IMR-90 (cell line): Measurements from ENCODE around the gene FOXP1. TPM values are rescaled to one million over a fixed set of nuclear protein-coding genes. Genes with fewer than 3 reads are reported as not detected.

ENCODE experiments used
- ATAC-seq: fragments of 200-7000 bp; cut with Tn5 transposase; 2 replicates; pipeline ENCODE4 v1.9.1; 2020; ENCODE audit warnings: low read depth, mild to moderate bottlenecking, moderate library complexity
- BruUV-seq: library from RNA; stranded (reverse); fragments of 400-500 nt; replicated peaks from 2 replicates; lab custom pipeline; 2021; lab: Mats Ljungman, UMichigan
- CTCF ChIA-PET: fragments of 300-600 bp; formaldehyde crosslinking; extraction: SDS; loops from one replicate; lab custom pipeline; 2021; ENCODE audit warnings: antibody characterized with exemption; lab: Yijun Ruan, JAX
- POLR2A ChIA-PET: fragments of 300-600 bp; sonication (Branson Sonifier 250); formaldehyde crosslinking; loops from one replicate; lab custom pipeline; 2022; ENCODE audit warnings: antibody characterized with exemption; ENCODE audit not compliant: unreplicated experiment; lab: Charles Lee
- DNase-seq: peaks from one replicate; pipeline ENCODE4 v3.0.0; 2013
- H2AFZ ChIP-seq: replicated peaks from 2 replicates; pipeline ENCODE3; 2013; ENCODE audit warnings: low read length, mild to moderate bottlenecking; ENCODE audit not compliant: poor library complexity
- H2AK5ac ChIP-seq: 2 replicates; pipeline ENCODE4 v1.6.1; 2013; ENCODE audit warnings: low read depth, low read length, inconsistent platforms
- H2AK9ac ChIP-seq: replicated peaks from 2 replicates; pipeline ENCODE3; 2013; ENCODE audit warnings: mild to moderate bottlenecking, low read depth, low read length, moderate library complexity; ENCODE audit not compliant: poor library complexity
- H2BK120ac ChIP-seq: 2 replicates; pipeline ENCODE4 v1.6.1; 2013; ENCODE audit warnings: low read depth, low read length, inconsistent platforms
- H2BK15ac ChIP-seq: 3 replicates; pipeline ENCODE4 v1.6.1; 2013; ENCODE audit warnings: low read depth, low read length, inconsistent platforms
- H2BK20ac ChIP-seq: 2 replicates; pipeline ENCODE4 v1.6.1; 2013; ENCODE audit warnings: low read depth, mild to moderate bottlenecking, inconsistent platforms, low read length, moderate library complexity
- H2BK5ac ChIP-seq: 2 replicates; pipeline ENCODE4 v1.6.1; 2013; ENCODE audit warnings: mild to moderate bottlenecking, low read depth, low read length, inconsistent platforms; ENCODE audit not compliant: poor library complexity, severe bottlenecking
- H3K14ac ChIP-seq: replicated peaks from 2 replicates; pipeline ENCODE4 v1.6.1; 2013; ENCODE audit warnings: low read depth, low read length, inconsistent platforms
- H3K18ac ChIP-seq: 2 replicates; pipeline ENCODE4 v1.6.1; 2013; ENCODE audit warnings: low read depth, low read length, control low read depth
- H3K23ac ChIP-seq: 2 replicates; pipeline ENCODE4 v1.6.1; 2013; ENCODE audit warnings: low read depth, low read length, inconsistent platforms
- H3K27ac ChIP-seq: 2 replicates; pipeline ENCODE4 v1.5.1; 2013; ENCODE audit warnings: mild to moderate bottlenecking, control low read depth, low read length; ENCODE audit not compliant: insufficient read depth
- H3K27me3 ChIP-seq: 2 replicates; pipeline ENCODE4 v1.6.1; 2013; ENCODE audit warnings: low read length; ENCODE audit not compliant: control insufficient read depth, insufficient read depth
- H3K36me3 ChIP-seq: 2 replicates; pipeline ENCODE4 v1.6.1; 2013; ENCODE audit warnings: low read length, mixed read lengths; ENCODE audit not compliant: control insufficient read depth, insufficient read depth
- H3K4ac ChIP-seq: 2 replicates; pipeline ENCODE4 v1.6.1; 2013; ENCODE audit warnings: low read depth, low read length, inconsistent platforms
- H3K4me1 ChIP-seq: 2 replicates; pipeline ENCODE4 v1.6.1; 2013; ENCODE audit warnings: low read length, mixed read lengths; ENCODE audit not compliant: control insufficient read depth, insufficient read depth
- H3K4me2 ChIP-seq: 2 replicates; pipeline ENCODE4 v1.6.1; 2013; ENCODE audit warnings: low read depth, mild to moderate bottlenecking, control low read depth, low read length, moderate library complexity
- H3K4me3 ChIP-seq: 2 replicates; pipeline ENCODE4 v1.5.1; 2013; ENCODE audit warnings: low read depth, mild to moderate bottlenecking, control low read depth, low read length, moderate library complexity; ENCODE audit not compliant: insufficient read depth
- H3K56ac ChIP-seq: 2 replicates; pipeline ENCODE4 v1.6.1; 2013; ENCODE audit warnings: low read length, inconsistent platforms; ENCODE audit not compliant: insufficient read depth; ENCODE audit errors: extremely low read depth
- H3K79me1 ChIP-seq, 2 experiments: 2 replicates each; pipeline ENCODE4 v1.6.1; 2013; ENCODE audit warnings: low read length in 2 of 2, inconsistent platforms in 1 of 2, low read depth in 1 of 2
- H3K9ac ChIP-seq: 2 replicates; pipeline ENCODE4 v1.6.1; 2013; ENCODE audit warnings: low read depth, low read length, control low read depth
- H3K9me1 ChIP-seq: 2 replicates; pipeline ENCODE4 v1.6.1; 2013; ENCODE audit warnings: low read length, inconsistent platforms; ENCODE audit not compliant: insufficient read depth
- H3K9me3 ChIP-seq: 2 replicates; pipeline ENCODE4 v1.6.1; 2013; ENCODE audit warnings: low read length; ENCODE audit not compliant: control insufficient read depth, insufficient read depth
- H4K20me1 ChIP-seq: 2 replicates; pipeline ENCODE4 v1.6.1; 2013; ENCODE audit warnings: low read length, inconsistent platforms; ENCODE audit not compliant: insufficient read depth
- H4K5ac ChIP-seq: 2 replicates; pipeline ENCODE4 v1.6.1; 2013; ENCODE audit warnings: mild to moderate bottlenecking, low read depth, low read length, control low read depth
- H4K8ac ChIP-seq, 2 experiments: 2 replicates each; pipeline ENCODE4 v1.6.1; 2013; ENCODE audit warnings: low read depth in 2 of 2, low read length in 2 of 2, control low read depth in 1 of 2, inconsistent platforms in 1 of 2
- H4K91ac ChIP-seq: 2 replicates; pipeline ENCODE4 v1.6.1; 2013; ENCODE audit warnings: low read depth, low read length, inconsistent platforms; ENCODE audit not compliant: insufficient read depth
- BHLHE40 ChIP-seq: fragments of 150-350 bp; IDR thresholded peaks from 2 replicates; pipeline ENCODE4 v1.6.1; 2016; ENCODE audit warnings: mild to moderate bottlenecking, low read depth, low read length
- CHD1 ChIP-seq: IDR thresholded peaks from 2 replicates; pipeline ENCODE4 v1.6.1; 2012; ENCODE audit warnings: low read depth, low read length, improper control_type of control experiment
- FOS ChIP-seq: fragments of 150-350 bp; IDR thresholded peaks from 2 replicates; pipeline ENCODE4 v1.6.1; 2016; ENCODE audit warnings: low read depth, low read length
- MAFK ChIP-seq: IDR thresholded peaks from 2 replicates; pipeline ENCODE4 v1.6.1; 2012; ENCODE audit warnings: low read depth, low read length, improper control_type of control experiment
- MAZ ChIP-seq: IDR thresholded peaks from 2 replicates; pipeline ENCODE4 v1.6.1; 2012; ENCODE audit warnings: low read depth, mild to moderate bottlenecking, low read length, improper control_type of control experiment, moderate library complexity, borderline replicate concordance
- MXI1 ChIP-seq: IDR thresholded peaks from 2 replicates; pipeline ENCODE4 v1.6.1; 2012; ENCODE audit warnings: low read depth, mild to moderate bottlenecking, low read length, moderate library complexity, borderline replicate concordance
- NFE2L2 ChIP-seq: fragments of 150-350 bp; IDR thresholded peaks from 2 replicates; pipeline ENCODE4 v1.6.1; 2016; ENCODE audit warnings: low read depth, mild to moderate bottlenecking, low read length
- RAD21 ChIP-seq: IDR thresholded peaks from 2 replicates; pipeline ENCODE4 v1.6.1; 2012; ENCODE audit warnings: low read length, improper control_type of control experiment
- RCOR1 ChIP-seq: IDR thresholded peaks from 2 replicates; pipeline ENCODE4 v1.6.1; 2012; ENCODE audit warnings: mild to moderate bottlenecking, low read length, improper control_type of control experiment; ENCODE audit not compliant: insufficient replicate concordance
- RFX5 ChIP-seq: IDR thresholded peaks from 2 replicates; pipeline ENCODE4 v1.8.0; 2012; ENCODE audit warnings: low read depth, mild to moderate bottlenecking, low read length, moderate library complexity
- SMC3 ChIP-seq: fragments of 150-350 bp; IDR thresholded peaks from 2 replicates; pipeline ENCODE4 v1.6.1; 2016; ENCODE audit warnings: low read depth, mild to moderate bottlenecking, antibody characterized with exemption, low read length, moderate library complexity
- WGBS, 2 experiments: methylation state at CpG; one replicate each; pipeline versions ENCODE4 v1.1.5 to v1.1.7; 2013; ENCODE audit warnings: missing lambda C conversion rate in 2 of 2; ENCODE audit not compliant: insufficient read length in 1 of 2; ENCODE audit errors: extremely low coverage in 2 of 2; 5-methylcytosine and 5-hydroxymethylcytosine counted together
- dilution Hi-C: fragments of 300-500 bp; cut with HindIII; formaldehyde crosslinking; loops from one replicate; pipeline ENCODE4 v1.14.3; 2018; ENCODE audit warnings: low sequenced_read_pairs; ENCODE audit not compliant: unreplicated experiment
- in situ Hi-C: fragments of 300-500 bp; cut with MboI; formaldehyde crosslinking; loops from 3 replicates; pipeline ENCODE4 v1.14.3; 2019; ENCODE audit warnings: low sequenced_read_pairs, inconsistent platforms, mixed read lengths
- intact Hi-C: fragments of 100-400 bp; cut with micrococcal nuclease; formaldehyde crosslinking; loops from 2 replicates; pipeline ENCODE4 v1.10.0; 2022
- polyA plus RNA-seq, 3 experiments: library from polyadenylated mRNA; depleted of rRNA; stranded (reverse); fragments of >200 nt; gene quantifications; 2 replicates each; pipeline ENCODE4 v1.2.3, GENCODE V29; 2012; ENCODE audit warnings: low replicate concordance in 1 of 3
- total RNA-seq: library from RNA; depleted of rRNA; stranded (reverse); fragments of >200 nt; gene quantifications from 2 replicates; pipeline ENCODE4 v1.2.3, GENCODE V29; 2012
- TF ChIP-seq, protein P1 (sequence below): fragments of 150-350 bp; IDR thresholded peaks from 2 replicates; pipeline ENCODE4 v1.6.1; 2017; ENCODE audit warnings: mild to moderate bottlenecking, antibody characterized with exemption, low read length, low read depth
- TF ChIP-seq, protein P2 (sequence below): conservative IDR thresholded peaks from 2 replicates; pipeline ENCODE4 v1.5.1; 2012; ENCODE audit warnings: mild to moderate bottlenecking, low read depth, low read length, improper control_type of control experiment

FOXP1 gene
- total and polyA plus RNA-seq, 2 of the 4 experiments (the other 2 are of a cell fraction): 37.0 to 132 TPM

- dilution Hi-C loops: no loop called here
- Histone ChIP-seq H3K79me1 (peaks cover 17 to 24% of the 10 kb centered on the region in 2 experiments), H2AK5ac (no peak overlapping the region; the same call in 1 of the 2 replicates), H2BK15ac (no peak overlapping the region), H3K27me3 (no peaks in the 10 kb centered on the region), H4K5ac (no peak overlapping the region), H4K8ac (no peak overlapping the region), H3K4me3 (no peak overlapping the region), H2AFZ (no peak overlapping the region), H2AK9ac (no peak overlapping the region), H2BK20ac (no peak overlapping the region), H2BK5ac (no peak overlapping the region), H4K91ac (no peak overlapping the region), H3K56ac (no peak overlapping the region), H3K23ac (no peak overlapping the region), H3K4ac (no peak overlapping the region), H4K20me1 (no peaks in the 10 kb centered on the region), H3K9ac (no peak overlapping the region), H3K27ac (no peak overlapping the region), H3K9me1 (peaks cover 6% of the 10 kb centered on the region; the same call in 1 of the 2 replicates), H2BK120ac (no peak overlapping the region), H3K36me3 (no peaks in the 10 kb centered on the region), H3K9me3 (no peaks in the 10 kb centered on the region), H3K4me1 (peaks cover 4% of the 10 kb centered on the region; the same call in 1 of the 2 replicates), H3K14ac (no peak overlapping the region), H3K4me2 (no peak overlapping the region), H3K18ac (no peak overlapping the region)
- 85% methylated on average over 4 of the region's 8 CpGs; no CpG with 5 or more reads in 1 of the 2 experiments for WGBS, 2 experiments
- in situ Hi-C loops: no loop called here
- DNase-seq (no peak), ATAC-seq (no peak)
- intact Hi-C loops: no loop called here
- no TSS peak for BruUV-seq
- ChIA-PET CTCF (no interaction called here), POLR2A (no interaction called here)
- TF ChIP-seq SMC3 (no peak), MAFK (no peak), RAD21 (no peak), FOS (no peak), MXI1 (no peak), RCOR1 (no peak), NFE2L2 (no peak), MAZ (no peak), BHLHE40 (no peak), RFX5 (no peak), CHD1 (no peak)
- TF ChIP-seq, protein P1, sequence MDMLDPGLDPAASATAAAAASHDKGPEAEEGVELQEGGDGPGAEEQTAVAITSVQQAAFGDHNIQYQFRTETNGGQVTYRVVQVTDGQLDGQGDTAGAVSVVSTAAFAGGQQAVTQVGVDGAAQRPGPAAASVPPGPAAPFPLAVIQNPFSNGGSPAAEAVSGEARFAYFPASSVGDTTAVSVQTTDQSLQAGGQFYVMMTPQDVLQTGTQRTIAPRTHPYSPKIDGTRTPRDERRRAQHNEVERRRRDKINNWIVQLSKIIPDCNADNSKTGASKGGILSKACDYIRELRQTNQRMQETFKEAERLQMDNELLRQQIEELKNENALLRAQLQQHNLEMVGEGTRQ: no peak
- TF ChIP-seq, protein P2, sequence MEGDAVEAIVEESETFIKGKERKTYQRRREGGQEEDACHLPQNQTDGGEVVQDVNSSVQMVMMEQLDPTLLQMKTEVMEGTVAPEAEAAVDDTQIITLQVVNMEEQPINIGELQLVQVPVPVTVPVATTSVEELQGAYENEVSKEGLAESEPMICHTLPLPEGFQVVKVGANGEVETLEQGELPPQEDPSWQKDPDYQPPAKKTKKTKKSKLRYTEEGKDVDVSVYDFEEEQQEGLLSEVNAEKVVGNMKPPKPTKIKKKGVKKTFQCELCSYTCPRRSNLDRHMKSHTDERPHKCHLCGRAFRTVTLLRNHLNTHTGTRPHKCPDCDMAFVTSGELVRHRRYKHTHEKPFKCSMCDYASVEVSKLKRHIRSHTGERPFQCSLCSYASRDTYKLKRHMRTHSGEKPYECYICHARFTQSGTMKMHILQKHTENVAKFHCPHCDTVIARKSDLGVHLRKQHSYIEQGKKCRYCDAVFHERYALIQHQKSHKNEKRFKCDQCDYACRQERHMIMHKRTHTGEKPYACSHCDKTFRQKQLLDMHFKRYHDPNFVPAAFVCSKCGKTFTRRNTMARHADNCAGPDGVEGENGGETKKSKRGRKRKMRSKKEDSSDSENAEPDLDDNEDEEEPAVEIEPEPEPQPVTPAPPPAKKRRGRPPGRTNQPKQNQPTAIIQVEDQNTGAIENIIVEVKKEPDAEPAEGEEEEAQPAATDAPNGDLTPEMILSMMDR: no peak
Measured at GRCh38 chr3:71152892-71153265, 430.6 kb downstream of the FOXP1 start.
